HCT116 (cell line): ENCODE results near the gene INHBA. TPM values are rescaled to one million over a fixed set of nuclear protein-coding genes. Genes with fewer than 3 reads are reported as not detected.

ENCODE experiments used
- ATAC-seq: fragments of 200-7000 bp; cut with Tn5 transposase; 2 replicates; pipeline ENCODE4 v1.9.1; 2020; ENCODE audit warnings: mild to moderate bottlenecking, moderate library complexity
- BruUV-seq: library from RNA; stranded (reverse); fragments of 400-500 nt; replicated peaks from 2 replicates; lab custom pipeline; 2021; lab: Mats Ljungman, UMichigan
- CTCF ChIA-PET: fragments of 300-600 bp; sonication (Branson Sonifier 250); formaldehyde crosslinking; loops from one replicate; lab custom pipeline; 2021; ENCODE audit warnings: antibody characterized with exemption; lab: Charles Lee
- POLR2A ChIA-PET: fragments of 300-600, 350-600 bp; sonication (Branson Sonifier 250); formaldehyde crosslinking; loops from one replicate; lab custom pipeline; 2021; ENCODE audit warnings: antibody characterized with exemption; lab: Charles Lee
- RAD21 ChIA-PET, 2 experiments: fragments of 300-600 bp; sonication (Branson Sonifier 250); formaldehyde crosslinking; loops; one replicate each; lab custom pipeline; 2023; ENCODE audit warnings: low total read pairs in 2 of 2; ENCODE audit not compliant: uncharacterized antibody in 2 of 2, unreplicated experiment in 2 of 2, low non-redundant PET in 1 of 2; lab: Charles Lee
- DNase-seq: peaks from one replicate; pipeline ENCODE4 v3.0.0-alpha.2; 2010; ENCODE audit warnings: low read depth, low spot score
- H2AFZ ChIP-seq: fragments of 200-600 bp; shearing (Covaris generic), sonication (generic); 2 replicates; pipeline ENCODE4 v1.6.1; 2017; ENCODE audit warnings: low read depth, mixed run types, mixed read lengths, antibody characterized with exemption, low read length; ENCODE audit not compliant: poor library complexity, severe bottlenecking
- H3K27ac ChIP-seq: 2 replicates; pipeline ENCODE4 v1.5.1; 2012; ENCODE audit warnings: low read depth, low read length
- H3K27me3 ChIP-seq: fragments of 200-600 bp; sonication (generic); 2 replicates; pipeline ENCODE4 v1.6.1; 2016; ENCODE audit warnings: mixed run types, low read length, mixed read lengths; ENCODE audit not compliant: insufficient read depth
- H3K36me3 ChIP-seq, 2 experiments: fragments of 200-500 bp in 1 of 2; fragments of 200-600 bp in 1 of 2; sonication (Bioruptor generic) in 1 of 2; sonication (generic) in 1 of 2; 2 replicates each; pipeline versions ENCODE4 v1.5.1 to v1.6.1; 2014 to 2016; ENCODE audit warnings: low read length in 2 of 2, inconsistent platforms in 1 of 2, mixed read lengths in 1 of 2, mixed run types in 1 of 2; ENCODE audit not compliant: insufficient read depth in 2 of 2, control insufficient read depth in 1 of 2
- H3K4me1 ChIP-seq, 2 experiments: fragments of 200-600 bp in 1 of 2; sonication (generic) in 1 of 2; 2 replicates each; pipeline versions ENCODE4 v1.5.1 to v1.6.1; 2012 to 2017; ENCODE audit warnings: low read length in 2 of 2, inconsistent platforms in 1 of 2, mild to moderate bottlenecking in 1 of 2, mixed read lengths in 1 of 2, mixed run types in 1 of 2, moderate library complexity in 1 of 2; ENCODE audit not compliant: insufficient read depth in 2 of 2, control insufficient read depth in 1 of 2
- H3K4me2 ChIP-seq: fragments of 200-600 bp; sonication (generic); 2 replicates; pipeline ENCODE4 v1.6.1; 2017; ENCODE audit warnings: mixed run types, low read length, mixed read lengths
- H3K4me3 ChIP-seq, 2 experiments: fragments of 200-600 bp in 1 of 2; sonication (generic) in 1 of 2; replicated peaks in 1 of 2; 2 replicates each; pipeline ENCODE4 v1.5.1; 2011 to 2016; ENCODE audit warnings: low read length in 2 of 2, control low read depth in 1 of 2, low read depth in 1 of 2, mild to moderate bottlenecking in 1 of 2, mixed read lengths in 1 of 2, mixed run types in 1 of 2
- H3K79me2 ChIP-seq: fragments of 200-600 bp; sonication (generic); 2 replicates; pipeline ENCODE4 v1.6.1; 2017; ENCODE audit warnings: mild to moderate bottlenecking, mixed run types, low read length, moderate library complexity, mixed read lengths; ENCODE audit not compliant: insufficient read depth
- H3K9ac ChIP-seq: fragments of 200-600 bp; sonication (generic); 2 replicates; pipeline ENCODE4 v1.6.1; 2016; ENCODE audit warnings: low read length, mixed read lengths
- H3K9me2 ChIP-seq: fragments of 200-600 bp; sonication (generic), shearing (Covaris generic); 2 replicates; pipeline ENCODE4 v1.6.1; 2017; ENCODE audit warnings: mixed run types, mild to moderate bottlenecking, moderate library complexity; ENCODE audit not compliant: insufficient read depth
- H3K9me3 ChIP-seq, 2 experiments: fragments of 200-500 bp in 1 of 2; fragments of 200-600 bp in 1 of 2; sonication (Bioruptor generic) in 1 of 2; sonication (generic) in 1 of 2; 2 replicates each; pipeline ENCODE4 v1.6.1; 2014 to 2017; ENCODE audit warnings: low read length in 2 of 2, mixed read lengths in 2 of 2, inconsistent platforms in 1 of 2, low read depth in 1 of 2, mild to moderate bottlenecking in 1 of 2, mixed run types in 1 of 2, moderate library complexity in 1 of 2; ENCODE audit not compliant: control insufficient read depth in 1 of 2, insufficient read depth in 1 of 2
- H4K20me1 ChIP-seq: fragments of 200-600 bp; sonication (generic), shearing (Covaris generic); 2 replicates; pipeline ENCODE4 v1.6.1; 2017; ENCODE audit warnings: mixed run types, mild to moderate bottlenecking, moderate library complexity; ENCODE audit not compliant: insufficient read depth
- CBX3 ChIP-seq: IDR thresholded peaks from 2 replicates; pipeline ENCODE4 v1.6.1; 2012; ENCODE audit warnings: low read depth
- CEBPB ChIP-seq: IDR thresholded peaks from 2 replicates; pipeline ENCODE4 v1.6.1; 2012; ENCODE audit warnings: low read depth
- ELF1 ChIP-seq: IDR thresholded peaks from 2 replicates; pipeline ENCODE4 v1.6.1; 2012; ENCODE audit warnings: low read depth, borderline replicate concordance
- EZH2 ChIP-seq: fragments of 200-600 bp; sonication (generic); IDR thresholded peaks from 2 replicates; pipeline ENCODE4 v1.6.1; 2017; ENCODE audit warnings: antibody characterized with exemption, mixed run types
- FOSL1 ChIP-seq: IDR thresholded peaks from 2 replicates; pipeline ENCODE4 v1.6.1; 2012; ENCODE audit warnings: low read depth
- JUND ChIP-seq: IDR thresholded peaks from 2 replicates; pipeline ENCODE4 v1.6.1; 2012
- POLR2A ChIP-seq: IDR thresholded peaks from 2 replicates; pipeline ENCODE4 v1.7.0; 2011; ENCODE audit warnings: borderline replicate concordance; ENCODE audit not compliant: insufficient read depth, insufficient read length; ENCODE audit errors: extremely low read depth
- RAD21 ChIP-seq: IDR thresholded peaks from 2 replicates; pipeline ENCODE4 v1.6.1; 2012; ENCODE audit warnings: low read depth, mild to moderate bottlenecking
- TCF7L2 ChIP-seq: IDR thresholded peaks from 2 replicates; pipeline ENCODE4 v1.7.0; 2011; ENCODE audit warnings: borderline replicate concordance, inconsistent platforms; ENCODE audit not compliant: insufficient read depth, insufficient read length; ENCODE audit errors: extremely low read depth
- YY1 ChIP-seq: IDR thresholded peaks from 2 replicates; pipeline ENCODE4 v1.6.1; 2011; ENCODE audit warnings: low read length, low read depth, moderate library complexity, mild to moderate bottlenecking; ENCODE audit not compliant: insufficient replicate concordance; ENCODE audit errors: extremely low read depth
- ZFX ChIP-seq: fragments of 450-650 bp; IDR thresholded peaks from 2 replicates; pipeline ENCODE4 v1.6.1; 2017
- intact Hi-C: fragments of 100-400 bp; cut with micrococcal nuclease; formaldehyde crosslinking; loops from 2 replicates; pipeline ENCODE4 v1.10.0; 2022
- total RNA-seq: library from RNA; stranded (reverse); gene quantifications from one replicate; pipeline ENCODE4 v1.2.1, GENCODE V29; 2021; ENCODE audit not compliant: unreplicated experiment
- TF ChIP-seq, protein P1 (sequence below): IDR thresholded peaks from 2 replicates; pipeline ENCODE4 v1.6.1; 2012
- TF ChIP-seq, protein P2 (sequence below): IDR thresholded peaks from 2 replicates; pipeline ENCODE4 v1.6.1; 2012; ENCODE audit warnings: low read depth
- TF ChIP-seq, protein P3 (sequence below): IDR thresholded peaks from 2 replicates; pipeline ENCODE4 v1.6.1; 2011; ENCODE audit warnings: mild to moderate bottlenecking, low read length, moderate library complexity; ENCODE audit not compliant: insufficient replicate concordance; ENCODE audit errors: extremely low read depth
- TF ChIP-seq, protein P4 (sequence below): IDR thresholded peaks from 2 replicates; pipeline ENCODE4 v1.6.1; 2012

INHBA gene
- total RNA-seq, 1 experiment from 2014 or later: 0.10 TPM

DNA sequence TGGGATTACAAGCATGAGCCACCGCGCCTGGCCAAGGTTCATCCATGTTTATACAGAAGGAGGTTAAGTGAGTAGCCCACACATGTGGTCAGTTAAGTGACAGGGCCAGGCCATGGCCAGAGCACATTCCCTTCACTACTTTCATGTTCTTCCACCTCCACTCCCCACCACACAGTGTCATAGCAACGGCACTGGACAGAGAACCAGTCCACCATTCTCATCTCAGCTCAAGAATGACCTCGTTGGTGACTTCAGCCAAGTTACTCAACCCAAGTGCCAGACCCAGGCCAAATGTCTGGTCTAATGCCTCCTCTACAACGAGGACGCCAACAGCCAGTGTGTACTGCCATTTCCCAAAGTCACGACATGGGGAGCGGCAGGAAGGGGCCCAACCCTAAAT is 62.4 kb downstream of the INHBA start:
- BruUV-seq: no TSS peak
- ATAC-seq: no peak
- intact Hi-C loops: no loop called here
- no peak overlapping the region for H2AFZ ChIP-seq
- CTCF ChIA-PET: no interaction called here
- no peaks in the 10 kb centered on the region for H3K9me2 ChIP-seq
- no peak for TF ChIP-seq POLR2A
- TF ChIP-seq FOSL1: no peak
- TF ChIP-seq, protein P1, sequence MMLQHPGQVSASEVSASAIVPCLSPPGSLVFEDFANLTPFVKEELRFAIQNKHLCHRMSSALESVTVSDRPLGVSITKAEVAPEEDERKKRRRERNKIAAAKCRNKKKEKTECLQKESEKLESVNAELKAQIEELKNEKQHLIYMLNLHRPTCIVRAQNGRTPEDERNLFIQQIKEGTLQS: no peak
- TF ChIP-seq, protein P2, sequence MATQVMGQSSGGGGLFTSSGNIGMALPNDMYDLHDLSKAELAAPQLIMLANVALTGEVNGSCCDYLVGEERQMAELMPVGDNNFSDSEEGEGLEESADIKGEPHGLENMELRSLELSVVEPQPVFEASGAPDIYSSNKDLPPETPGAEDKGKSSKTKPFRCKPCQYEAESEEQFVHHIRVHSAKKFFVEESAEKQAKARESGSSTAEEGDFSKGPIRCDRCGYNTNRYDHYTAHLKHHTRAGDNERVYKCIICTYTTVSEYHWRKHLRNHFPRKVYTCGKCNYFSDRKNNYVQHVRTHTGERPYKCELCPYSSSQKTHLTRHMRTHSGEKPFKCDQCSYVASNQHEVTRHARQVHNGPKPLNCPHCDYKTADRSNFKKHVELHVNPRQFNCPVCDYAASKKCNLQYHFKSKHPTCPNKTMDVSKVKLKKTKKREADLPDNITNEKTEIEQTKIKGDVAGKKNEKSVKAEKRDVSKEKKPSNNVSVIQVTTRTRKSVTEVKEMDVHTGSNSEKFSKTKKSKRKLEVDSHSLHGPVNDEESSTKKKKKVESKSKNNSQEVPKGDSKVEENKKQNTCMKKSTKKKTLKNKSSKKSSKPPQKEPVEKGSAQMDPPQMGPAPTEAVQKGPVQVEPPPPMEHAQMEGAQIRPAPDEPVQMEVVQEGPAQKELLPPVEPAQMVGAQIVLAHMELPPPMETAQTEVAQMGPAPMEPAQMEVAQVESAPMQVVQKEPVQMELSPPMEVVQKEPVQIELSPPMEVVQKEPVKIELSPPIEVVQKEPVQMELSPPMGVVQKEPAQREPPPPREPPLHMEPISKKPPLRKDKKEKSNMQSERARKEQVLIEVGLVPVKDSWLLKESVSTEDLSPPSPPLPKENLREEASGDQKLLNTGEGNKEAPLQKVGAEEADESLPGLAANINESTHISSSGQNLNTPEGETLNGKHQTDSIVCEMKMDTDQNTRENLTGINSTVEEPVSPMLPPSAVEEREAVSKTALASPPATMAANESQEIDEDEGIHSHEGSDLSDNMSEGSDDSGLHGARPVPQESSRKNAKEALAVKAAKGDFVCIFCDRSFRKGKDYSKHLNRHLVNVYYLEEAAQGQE: no peak
- no peak for TF ChIP-seq ZFX
- no peak for TF ChIP-seq CBX3
- TF ChIP-seq, protein P3, sequence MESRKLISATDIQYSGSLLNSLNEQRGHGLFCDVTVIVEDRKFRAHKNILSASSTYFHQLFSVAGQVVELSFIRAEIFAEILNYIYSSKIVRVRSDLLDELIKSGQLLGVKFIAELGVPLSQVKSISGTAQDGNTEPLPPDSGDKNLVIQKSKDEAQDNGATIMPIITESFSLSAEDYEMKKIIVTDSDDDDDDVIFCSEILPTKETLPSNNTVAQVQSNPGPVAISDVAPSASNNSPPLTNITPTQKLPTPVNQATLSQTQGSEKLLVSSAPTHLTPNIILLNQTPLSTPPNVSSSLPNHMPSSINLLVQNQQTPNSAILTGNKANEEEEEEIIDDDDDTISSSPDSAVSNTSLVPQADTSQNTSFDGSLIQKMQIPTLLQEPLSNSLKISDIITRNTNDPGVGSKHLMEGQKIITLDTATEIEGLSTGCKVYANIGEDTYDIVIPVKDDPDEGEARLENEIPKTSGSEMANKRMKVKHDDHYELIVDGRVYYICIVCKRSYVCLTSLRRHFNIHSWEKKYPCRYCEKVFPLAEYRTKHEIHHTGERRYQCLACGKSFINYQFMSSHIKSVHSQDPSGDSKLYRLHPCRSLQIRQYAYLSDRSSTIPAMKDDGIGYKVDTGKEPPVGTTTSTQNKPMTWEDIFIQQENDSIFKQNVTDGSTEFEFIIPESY: no peak
- TF ChIP-seq ELF1: no peak
- no peak for TF ChIP-seq JUND
- TF ChIP-seq TCF7L2: no peak
- TF ChIP-seq, protein P4, sequence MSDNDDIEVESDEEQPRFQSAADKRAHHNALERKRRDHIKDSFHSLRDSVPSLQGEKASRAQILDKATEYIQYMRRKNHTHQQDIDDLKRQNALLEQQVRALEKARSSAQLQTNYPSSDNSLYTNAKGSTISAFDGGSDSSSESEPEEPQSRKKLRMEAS: no peak
- TF ChIP-seq CEBPB: no peak
- no peak for TF ChIP-seq RAD21
- no peak for TF ChIP-seq EZH2
- TF ChIP-seq YY1: no peak
- H3K79me2 ChIP-seq: no peaks in the 10 kb centered on the region
- no peaks in the 10 kb centered on the region for H3K4me1 ChIP-seq
- no peak for DNase-seq
- RAD21 ChIA-PET: no interaction called here
- H4K20me1 ChIP-seq: no peaks in the 10 kb centered on the region
- H3K27me3 ChIP-seq: no peaks in the 10 kb centered on the region
- no peak overlapping the region for H3K4me3 ChIP-seq
- H3K36me3 ChIP-seq: no peaks in the 10 kb centered on the region
- H3K9ac ChIP-seq: no peak overlapping the region
- H3K9me3 ChIP-seq: no peaks in the 10 kb centered on the region; a peak in 1 of 4 replicates
- POLR2A ChIA-PET: no interaction called here
- H3K27ac ChIP-seq: no peak overlapping the region
- H3K4me2 ChIP-seq: no peak overlapping the region
